Stimulated activated CD4-positive, alpha-beta T cell treated with anti-CD3 and anti-CD28 coated beads, Interleukin-4, amount 100 ng/mL, for 48 hours (primary cell): ENCODE measurements around the gene TCERG1L.
"Not testable (repeated sequence)": the region's sequence is repeated elsewhere in the genome, so short reads cannot be mapped to it uniquely, and the experiment has no call there.

Experiments
- DNase-seq, 2 donors: peaks; one replicate each; pipeline ENCODE4 v3.0.0-alpha.2; 2020; ENCODE audit warnings: low read depth in 2 of 2

Gene TCERG1L

GRCh38 chr10:131100418-131101410 is 210.8 kb downstream of the TCERG1L start:
- DNase-seq = not testable (repeated sequence)

GRCh38 chr10:131099028-131099726 is 212.3 kb downstream of the TCERG1L start:
- DNase-seq = no peak

GRCh38 chr10:131098416-131098952 is 213.0 kb downstream of the TCERG1L start:
- DNase-seq = no peak

- no peak for DNase-seq
Observed at GRCh38 chr10:131096031-131096430, 215.5 kb downstream of the TCERG1L start.

GRCh38 chr10:131095313-131095580 is 216.3 kb downstream of the TCERG1L start:
- DNase-seq = no peak

- DNase-seq = no peak
Observed at GRCh38 chr10:131094527-131095312, 216.8 kb downstream of the TCERG1L start.

GRCh38 chr10:131093795-131094366 is 217.6 kb downstream of the TCERG1L start:
- DNase-seq = no peak

- DNase-seq = no peak
Observed at GRCh38 chr10:131093346-131093745, 218.2 kb downstream of the TCERG1L start.

GRCh38 chr10:131092876-131093275 is 218.6 kb downstream of the TCERG1L start:
- DNase-seq = no peak

- no peak for DNase-seq
Observed at GRCh38 chr10:131092386-131092785, 219.1 kb downstream of the TCERG1L start.

- no peak for DNase-seq
Observed at GRCh38 chr10:131091682-131092081, 219.8 kb downstream of the TCERG1L start.

- no peak for DNase-seq
Observed at GRCh38 chr10:131090761-131091661, 220.5 kb downstream of the TCERG1L start.

- DNase-seq = no peak
Observed at GRCh38 chr10:131089861-131090260, 221.7 kb downstream of the TCERG1L start.

GRCh38 chr10:131089150-131089549 is 222.4 kb downstream of the TCERG1L start:
- DNase-seq = no peak

GRCh38 chr10:131088619-131089018 is 222.9 kb downstream of the TCERG1L start:
- no peak for DNase-seq

- DNase-seq = no peak
Observed at GRCh38 chr10:131087464-131088215, 223.9 kb downstream of the TCERG1L start.

GRCh38 chr10:131086511-131086910 is 225.0 kb downstream of the TCERG1L start:
- DNase-seq = no peak

GRCh38 chr10:131086094-131086493 is 225.4 kb downstream of the TCERG1L start:
- no peak for DNase-seq

GRCh38 chr10:131085091-131085860 is 226.2 kb downstream of the TCERG1L start:
- no peak for DNase-seq
